ENCODE data around the gene TFDP2. TPM values are rescaled to one million over a fixed set of nuclear protein-coding genes. Genes with fewer than 3 reads are reported as not detected.
"Not testable (repeated sequence)": the region's sequence is repeated elsewhere in the genome, so short reads cannot be mapped to it uniquely, and the experiment has no call there.

Gene TFDP2
- total RNA-seq, 2 experiments from 2014 or later: 33.1 to 34.2 TPM

GRCh38 chr3:141913150-141913811 lies 236.1 kb downstream of the TFDP2 start:
- H3K36me3 ChIP-seq (ENCODE audit: insufficient read depth, low read length): peaks cover 18% of the 10 kb centered on the region
- TF ChIP-seq CTCF (IDR thresholded peaks at IDR 0.05): peak; percentile 71
- no peak overlapping the region for H3K4me3 ChIP-seq (ENCODE audit: low read length)
- Mint-ChIP-seq H3K9me3 (no peaks in the 10 kb centered on the region), H3K27ac (no peak overlapping the region), H3K27me3 (no peaks in the 10 kb centered on the region), H3K36me3 (ENCODE audit: low read depth) (peaks cover 36% of the 10 kb centered on the region), H3K4me3 (no peak overlapping the region), H3K4me1 (ENCODE audit: low read depth) (peaks cover 4% of the 10 kb centered on the region)
- intact Hi-C loops (cut with DNase I, micrococcal nuclease): loop anchor here (1.0 to 10.0 kb wide), 7 partner anchors 36 to 454 kb away; partner anchors contain the start of genes RNF7 (in 2 of the 2) and ATP1B3 (in 1 of the 2)
- no peaks in the 10 kb centered on the region for H3K27me3 ChIP-seq (ENCODE audit: control insufficient read depth in 1 of 2, insufficient read depth in 2 of 2, low read length in 2 of 2)
- ATAC-seq (ENCODE audit: poor library complexity) (peak; percentile 90), DNase-seq (peak in 12 of 14 experiments; percentile 16 to 80 (median 34))
- ChIA-PET CTCF (interaction anchor here (0.7 to 1.6 kb wide), 7 partner anchors 9 to 174 kb away, joined by 3 to 16 read pairs (median 6); partner anchors contain the start of gene RNF7), POLR2A (interaction anchor here (0.6 to 1.7 kb wide), 6 partner anchors 35 to 662 kb away, joined by 3 to 16 read pairs (median 6); partner anchors contain the start of gene RNF7)
- no peaks in the 10 kb centered on the region for H3K4me1 ChIP-seq (ENCODE audit: insufficient read depth, low read length)
- H3K9me3 ChIP-seq (ENCODE audit: control insufficient read depth in 1 of 2, insufficient read depth in 1 of 2, low read length in 2 of 2): no peaks in the 10 kb centered on the region
- H3K27ac ChIP-seq (ENCODE audit: low read depth in 1 of 2, low read length in 2 of 2): no peak overlapping the region

DNA sequence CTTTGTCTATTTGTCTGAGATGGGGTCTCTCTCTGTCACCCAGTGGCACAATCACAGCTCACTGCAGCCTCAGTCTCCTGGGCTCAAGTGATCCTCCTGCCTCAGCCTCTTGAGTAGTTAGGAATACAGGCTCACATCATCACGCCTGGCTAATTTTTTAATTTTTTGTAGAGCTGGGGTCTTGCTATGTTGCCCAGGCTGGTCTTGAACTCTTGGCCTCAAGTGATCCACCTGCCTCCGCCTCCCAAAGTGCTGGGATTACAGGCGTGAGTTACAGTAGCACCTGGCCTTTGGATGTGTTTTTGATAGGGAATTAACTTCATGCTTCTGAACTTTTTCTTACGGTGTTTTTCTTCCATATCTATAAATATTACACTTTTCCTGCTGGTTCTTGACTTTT lies 239.4 kb downstream of the TFDP2 start:
- H3K27ac ChIP-seq (ENCODE audit: low read depth in 1 of 2, low read length in 2 of 2); CTCF ChIA-PET; H3K27ac Mint-ChIP-seq; H3K9me3 Mint-ChIP-seq; DNase-seq; H3K9me3 ChIP-seq (ENCODE audit: control insufficient read depth in 1 of 2, insufficient read depth in 1 of 2, low read length in 2 of 2); H3K4me3 ChIP-seq (ENCODE audit: low read length); H3K4me1 ChIP-seq (ENCODE audit: insufficient read depth, low read length); H3K4me3 Mint-ChIP-seq; H3K27me3 ChIP-seq (ENCODE audit: control insufficient read depth in 1 of 2, insufficient read depth in 2 of 2, low read length in 2 of 2); H3K4me1 Mint-ChIP-seq (ENCODE audit: low read depth); H3K27me3 Mint-ChIP-seq; ATAC-seq (ENCODE audit: poor library complexity): not testable (repeated sequence)
- intact Hi-C loops (cut with DNase I, micrococcal nuclease): loop anchor here (5.0 to 10.0 kb wide), 2 partner anchors 33 to 445 kb away; partner anchors contain the start of gene ATP1B3 (in 1 of the 2)
- H3K36me3 ChIP-seq (ENCODE audit: insufficient read depth, low read length): peaks cover 17% of the 10 kb centered on the region
- POLR2A ChIA-PET: interaction anchor here (0.7 kb wide), 1 partner anchor 168 kb away, joined by 3 read pairs; no protein-coding TSS in a partner anchor
- H3K36me3 Mint-ChIP-seq (ENCODE audit: low read depth): peaks cover 58% of the 10 kb centered on the region

GRCh38 chr3:141909408-141909807 lies 239.9 kb downstream of the TFDP2 start:
- H3K4me1 Mint-ChIP-seq (ENCODE audit: low read depth): peaks cover 4% of the 10 kb centered on the region

More at GRCh38 chr3:141909408-141909807, 239.9 kb downstream of the TFDP2 start:
- Mint-ChIP-seq H3K9me3 (no peaks in the 10 kb centered on the region), H3K36me3 (ENCODE audit: low read depth) (peaks cover 61% of the 10 kb centered on the region), H3K4me3 (no peak overlapping the region), H3K27me3 (no peaks in the 10 kb centered on the region), H3K27ac (no peak overlapping the region)
- ChIA-PET POLR2A (no interaction called here), CTCF (interaction anchor here (0.9 kb wide), 1 partner anchor 34 kb away, joined by 3 read pairs; no protein-coding TSS in a partner anchor)
- no peak for ATAC-seq (ENCODE audit: poor library complexity)
- DNase-seq: no peak
- Histone ChIP-seq H3K4me1 (ENCODE audit: insufficient read depth, low read length) (no peaks in the 10 kb centered on the region), H3K36me3 (ENCODE audit: insufficient read depth, low read length) (peaks cover 17% of the 10 kb centered on the region), H3K27ac (ENCODE audit: low read depth in 1 of 2, low read length in 2 of 2) (no peak overlapping the region), H3K9me3 (ENCODE audit: control insufficient read depth in 1 of 2, insufficient read depth in 1 of 2, low read length in 2 of 2) (no peaks in the 10 kb centered on the region), H3K4me3 (ENCODE audit: low read length) (no peak overlapping the region), H3K27me3 (ENCODE audit: control insufficient read depth in 1 of 2, insufficient read depth in 2 of 2, low read length in 2 of 2) (no peaks in the 10 kb centered on the region)
- TF ChIP-seq CTCF (IDR thresholded peaks at IDR 0.05): no peak
- intact Hi-C loops (cut with DNase I, micrococcal nuclease): no loop called here

Measured in CD4-positive, alpha-beta T cell (primary cell).